Tibial nerve (tissue), 3 donors: ENCODE measurements around the gene MED9.

Experiments
- POLR2A ChIP-seq, 2 donors: fragments of 450-650 bp; IDR thresholded peaks; one replicate each; pipeline ENCODE4 v1.6.1; 2017; ENCODE audit warnings: antibody characterized with exemption in 2 of 2, mild to moderate bottlenecking in 2 of 2, moderate library complexity in 2 of 2
- TF ChIP-seq, protein P1 (sequence below), 5 experiments: fragments of 200-600 bp in 3 of 5; fragments of 450-650 bp in 2 of 5; sonication (generic) in 3 of 5; IDR thresholded peaks; one replicate each; pipeline ENCODE4 v1.5.1; 2016 to 2019; ENCODE audit warnings: antibody characterized with exemption in 5 of 5, mild to moderate bottlenecking in 3 of 5, moderate library complexity in 2 of 5

DNA sequence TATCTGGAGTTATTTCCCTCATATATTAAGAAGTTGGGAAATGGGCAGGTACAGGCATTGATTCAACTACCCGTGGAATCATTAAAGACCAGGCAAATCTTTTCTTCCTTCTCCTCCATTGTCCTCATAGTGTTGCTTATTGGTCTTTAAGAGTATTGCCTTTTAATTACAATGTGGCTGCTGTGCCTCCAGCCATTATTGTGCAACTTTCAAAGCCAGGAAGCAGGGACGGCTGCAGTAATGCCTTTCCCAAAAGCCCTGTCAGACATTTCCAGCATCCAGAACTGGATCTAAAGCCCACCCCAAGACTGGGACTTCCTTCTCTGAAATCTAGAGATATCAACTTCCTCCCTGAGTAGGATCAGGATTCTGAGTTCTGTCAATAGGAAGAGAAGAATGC, 42.3 kb upstream of the MED9 start:
- TF ChIP-seq, protein P1, sequence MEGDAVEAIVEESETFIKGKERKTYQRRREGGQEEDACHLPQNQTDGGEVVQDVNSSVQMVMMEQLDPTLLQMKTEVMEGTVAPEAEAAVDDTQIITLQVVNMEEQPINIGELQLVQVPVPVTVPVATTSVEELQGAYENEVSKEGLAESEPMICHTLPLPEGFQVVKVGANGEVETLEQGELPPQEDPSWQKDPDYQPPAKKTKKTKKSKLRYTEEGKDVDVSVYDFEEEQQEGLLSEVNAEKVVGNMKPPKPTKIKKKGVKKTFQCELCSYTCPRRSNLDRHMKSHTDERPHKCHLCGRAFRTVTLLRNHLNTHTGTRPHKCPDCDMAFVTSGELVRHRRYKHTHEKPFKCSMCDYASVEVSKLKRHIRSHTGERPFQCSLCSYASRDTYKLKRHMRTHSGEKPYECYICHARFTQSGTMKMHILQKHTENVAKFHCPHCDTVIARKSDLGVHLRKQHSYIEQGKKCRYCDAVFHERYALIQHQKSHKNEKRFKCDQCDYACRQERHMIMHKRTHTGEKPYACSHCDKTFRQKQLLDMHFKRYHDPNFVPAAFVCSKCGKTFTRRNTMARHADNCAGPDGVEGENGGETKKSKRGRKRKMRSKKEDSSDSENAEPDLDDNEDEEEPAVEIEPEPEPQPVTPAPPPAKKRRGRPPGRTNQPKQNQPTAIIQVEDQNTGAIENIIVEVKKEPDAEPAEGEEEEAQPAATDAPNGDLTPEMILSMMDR (IDR thresholded peaks at IDR 0.05): no peak
- no peak for TF ChIP-seq POLR2A (IDR thresholded peaks at IDR 0.05)
